Measurements from ENCODE around the gene LYG2. TPM values are rescaled to one million over a fixed set of nuclear protein-coding genes. Genes with fewer than 3 reads are reported as not detected.
"Not testable (repeated sequence)": the region's sequence is repeated elsewhere in the genome, so short reads cannot be mapped to it uniquely, and the experiment has no call there.

LYG2 gene
- total RNA-seq = not detected in 2 replicates

GRCh38 chr2:99255491-99256318 lies at the start of gene LYG2:
Gene LYG2, minus strand, starts transcription at chr2:99255666. Its CDS starts 1,406 bp downstream, at chr2:99254260.
- no peak for DNase-seq

GRCh38 chr2:99301097-99301496 lies 45.6 kb upstream of the LYG2 start, which contains the start of gene LYG1:
Gene LYG1, minus strand, starts transcription at chr2:99301197. Its CDS starts 5,527 bp downstream, at chr2:99295670.
- DNase-seq = not testable (repeated sequence)

GRCh38 chr2:99299580-99299979 lies 44.1 kb upstream of the LYG2 start:
- DNase-seq = no peak

GRCh38 chr2:99297994-99298393 lies 42.5 kb upstream of the LYG2 start:
- DNase-seq = no peak

GRCh38 chr2:99285526-99285925 lies 30.1 kb upstream of the LYG2 start:
- DNase-seq = no peak

GRCh38 chr2:99279969-99280695 lies 24.7 kb upstream of the LYG2 start:
- no peak for DNase-seq

- no peak for DNase-seq
These were observed 23.4 kb upstream of the LYG2 start for GRCh38 chr2:99278793-99279291.

GRCh38 chr2:99278195-99278765 lies 22.8 kb upstream of the LYG2 start:
- DNase-seq = not testable (repeated sequence)

GRCh38 chr2:99275882-99276281 lies 20.4 kb upstream of the LYG2 start:
- DNase-seq = no peak

- no peak for DNase-seq
These were observed 5.8 kb upstream of the LYG2 start for GRCh38 chr2:99261242-99261641.

GRCh38 chr2:99260184-99260583 lies 4.7 kb upstream of the LYG2 start:
- DNase-seq = no peak

GRCh38 chr2:99259465-99259864 lies 4.0 kb upstream of the LYG2 start:
- no peak for DNase-seq

GRCh38 chr2:99256677-99257076 lies 1.2 kb upstream of the LYG2 start:
- peak; percentile 41 for DNase-seq

GRCh38 chr2:99249951-99250350 lies 5.5 kb downstream of the LYG2 start:
- no peak for DNase-seq

GRCh38 chr2:99242151-99242550 lies 13.3 kb downstream of the LYG2 start:
- no peak for DNase-seq

GRCh38 chr2:99240431-99240830 lies 15.0 kb downstream of the LYG2 start:
- DNase-seq = no peak

- no peak for DNase-seq
These were observed 16.9 kb downstream of the LYG2 start for GRCh38 chr2:99238599-99238998.

- not testable (repeated sequence) for DNase-seq
These were observed 22.3 kb downstream of the LYG2 start for GRCh38 chr2:99233177-99233576.

GRCh38 chr2:99217929-99218501 lies 37.5 kb downstream of the LYG2 start:
- DNase-seq = no peak

- DNase-seq = no peak
These were observed 39.4 kb downstream of the LYG2 start for GRCh38 chr2:99216096-99216495.

- no peak for DNase-seq
These were observed 50.0 kb downstream of the LYG2 start for GRCh38 chr2:99205491-99205890.

- no peak for DNase-seq
These were observed 53.3 kb downstream of the LYG2 start for GRCh38 chr2:99201959-99202678.
